Measurements from ENCODE around the gene SNX1.

The SNX1 gene

GRCh38 chr15:64149893-64150578 lies 54.3 kb downstream of the SNX1 start:
- TF ChIP-seq SIN3A (IDR thresholded peaks at IDR 0.05; ENCODE audit: borderline replicate concordance, insufficient read depth, low read length) = no peak
- TF ChIP-seq POLR2AphosphoS5 (IDR thresholded peaks at IDR 0.05; ENCODE audit: low read depth, low read length) = no peak
- no peak for TF ChIP-seq FOXP2 (optimal IDR thresholded peaks at IDR 0.05; ENCODE audit: borderline replicate concordance, extremely low read depth, extremely low read length, insufficient read depth)
- TF ChIP-seq TAF1 (IDR thresholded peaks at IDR 0.05; ENCODE audit: borderline replicate concordance, insufficient read depth, low read length) = no peak
- no peak for TF ChIP-seq REST (IDR thresholded peaks at IDR 0.05; ENCODE audit: insufficient read depth in 1 of 2, low read depth in 2 of 2, low read length in 2 of 2)

- TF ChIP-seq TAF1 (IDR thresholded peaks at IDR 0.05; ENCODE audit: borderline replicate concordance, insufficient read depth, low read length) = no peak
- TF ChIP-seq SIN3A (IDR thresholded peaks at IDR 0.05; ENCODE audit: borderline replicate concordance, insufficient read depth, low read length) = no peak
- TF ChIP-seq REST (IDR thresholded peaks at IDR 0.05; ENCODE audit: insufficient read depth in 1 of 2, low read depth in 2 of 2, low read length in 2 of 2) = no peak
- no peak for TF ChIP-seq POLR2AphosphoS5 (IDR thresholded peaks at IDR 0.05; ENCODE audit: low read depth, low read length)
- TF ChIP-seq FOXP2 (optimal IDR thresholded peaks at IDR 0.05; ENCODE audit: borderline replicate concordance, extremely low read depth, extremely low read length, insufficient read depth) = no peak
Measured at GRCh38 chr15:64151727-64152506, 56.1 kb downstream of the SNX1 start, which contains the start of gene SNX22. Gene SNX22 (plus strand): TSS chr15:64151731. CDS start chr15:64151776, 45 bp downstream.

GRCh38 chr15:64152507-64153387 lies 57.0 kb downstream of the SNX1 start:
- TF ChIP-seq TAF1 (IDR thresholded peaks at IDR 0.05; ENCODE audit: borderline replicate concordance, insufficient read depth, low read length) (no peak), SIN3A (IDR thresholded peaks at IDR 0.05; ENCODE audit: borderline replicate concordance, insufficient read depth, low read length) (no peak), FOXP2 (optimal IDR thresholded peaks at IDR 0.05; ENCODE audit: borderline replicate concordance, extremely low read depth, extremely low read length, insufficient read depth) (no peak), REST (IDR thresholded peaks at IDR 0.05; ENCODE audit: insufficient read depth in 1 of 2, low read depth in 2 of 2, low read length in 2 of 2) (no peak), POLR2AphosphoS5 (IDR thresholded peaks at IDR 0.05; ENCODE audit: low read depth, low read length) (no peak)

- no peak for TF ChIP-seq TAF1 (IDR thresholded peaks at IDR 0.05; ENCODE audit: borderline replicate concordance, insufficient read depth, low read length)
- TF ChIP-seq REST (IDR thresholded peaks at IDR 0.05; ENCODE audit: insufficient read depth in 1 of 2, low read depth in 2 of 2, low read length in 2 of 2) = no peak
- TF ChIP-seq FOXP2 (optimal IDR thresholded peaks at IDR 0.05; ENCODE audit: borderline replicate concordance, extremely low read depth, extremely low read length, insufficient read depth) = peak; percentile 87
- peak; percentile 65; the same call in 1 of the 2 replicates for TF ChIP-seq SIN3A (IDR thresholded peaks at IDR 0.05; ENCODE audit: borderline replicate concordance, insufficient read depth, low read length)
- TF ChIP-seq POLR2AphosphoS5 (IDR thresholded peaks at IDR 0.05; ENCODE audit: low read depth, low read length) = peak; percentile 75
Measured at GRCh38 chr15:64153480-64154367, 57.9 kb downstream of the SNX1 start.

Measured in PFSK-1 (cell line).